DMS114 treated with DMSO at 0.1 percent for 48 hours (cell line): ENCODE measurements around the gene FLT1.

Source experiments
- DNase-seq: peaks from one replicate; lab custom pipeline; 2025; ENCODE audit not compliant: unreplicated experiment; lab: John Stamatoyannopoulos, UW

Gene FLT1

GRCh38 chr13:28458608-28459007 is 36.3 kb downstream of the FLT1 start:
- no peak for DNase-seq

GRCh38 chr13:28458051-28458450 is 36.9 kb downstream of the FLT1 start:
- DNase-seq, result no peak

GRCh38 chr13:28457521-28457920 is 37.4 kb downstream of the FLT1 start:
- no peak for DNase-seq

- DNase-seq, result no peak
Measured at GRCh38 chr13:28455580-28456194, 39.2 kb downstream of the FLT1 start.

- DNase-seq, result no peak
Measured at GRCh38 chr13:28452755-28453154, 42.2 kb downstream of the FLT1 start.

GRCh38 chr13:28451482-28452217 is 43.3 kb downstream of the FLT1 start:
- DNase-seq, result no peak

GRCh38 chr13:28449826-28450773 is 44.8 kb downstream of the FLT1 start:
- no peak for DNase-seq

- DNase-seq, result no peak
Measured at GRCh38 chr13:28448651-28449358, 46.1 kb downstream of the FLT1 start.

GRCh38 chr13:28447989-28448388 is 46.9 kb downstream of the FLT1 start:
- no peak for DNase-seq

- no peak for DNase-seq
Measured at GRCh38 chr13:28447206-28447605, 47.7 kb downstream of the FLT1 start.

GRCh38 chr13:28442839-28443238 is 52.1 kb downstream of the FLT1 start:
- no peak for DNase-seq

- DNase-seq, result no peak
Measured at GRCh38 chr13:28441529-28441928, 53.4 kb downstream of the FLT1 start.

- no peak for DNase-seq
Measured at GRCh38 chr13:28440774-28441504, 54.0 kb downstream of the FLT1 start.

GRCh38 chr13:28438598-28439334 is 56.2 kb downstream of the FLT1 start:
- no peak for DNase-seq

- no peak for DNase-seq
Measured at GRCh38 chr13:28438067-28438466, 56.9 kb downstream of the FLT1 start.

- DNase-seq, result no peak
Measured at GRCh38 chr13:28435917-28436316, 59.0 kb downstream of the FLT1 start.

GRCh38 chr13:28434926-28435325 is 60.0 kb downstream of the FLT1 start:
- no peak for DNase-seq

- DNase-seq, result no peak
Measured at GRCh38 chr13:28432816-28433560, 61.9 kb downstream of the FLT1 start.

- no peak for DNase-seq
Measured at GRCh38 chr13:28429685-28430290, 65.1 kb downstream of the FLT1 start.
